Measurements from ENCODE around the gene GBP6.
"Not testable (repeated sequence)": the region's sequence is repeated elsewhere in the genome, so short reads cannot be mapped to it uniquely, and the experiment has no call there.

Gene GBP6

DNA sequence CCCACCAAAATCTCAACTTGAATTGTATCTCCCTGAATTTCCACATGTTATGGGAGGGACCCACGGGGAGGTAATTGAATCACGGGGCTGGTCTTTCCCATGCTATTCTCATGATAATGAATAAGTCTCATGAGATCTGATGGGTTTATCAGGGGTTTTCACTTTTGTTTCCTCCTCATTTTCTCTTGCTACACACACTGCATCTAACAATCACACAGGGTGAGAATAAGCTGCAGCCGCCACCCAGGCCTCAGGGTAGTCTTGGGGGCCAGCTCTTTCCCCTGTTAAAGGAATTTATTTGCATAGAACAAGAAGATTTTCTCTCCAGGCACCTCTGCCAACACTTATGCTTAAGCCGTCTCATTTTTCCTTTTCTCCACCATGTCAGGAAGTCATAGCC is 26.0 kb upstream of the GBP6 start:
- POLR2A ChIA-PET, result no interaction called here

GRCh38 chr1:89339039-89339438 is 24.8 kb upstream of the GBP6 start:
- TF ChIP-seq, protein P1, sequence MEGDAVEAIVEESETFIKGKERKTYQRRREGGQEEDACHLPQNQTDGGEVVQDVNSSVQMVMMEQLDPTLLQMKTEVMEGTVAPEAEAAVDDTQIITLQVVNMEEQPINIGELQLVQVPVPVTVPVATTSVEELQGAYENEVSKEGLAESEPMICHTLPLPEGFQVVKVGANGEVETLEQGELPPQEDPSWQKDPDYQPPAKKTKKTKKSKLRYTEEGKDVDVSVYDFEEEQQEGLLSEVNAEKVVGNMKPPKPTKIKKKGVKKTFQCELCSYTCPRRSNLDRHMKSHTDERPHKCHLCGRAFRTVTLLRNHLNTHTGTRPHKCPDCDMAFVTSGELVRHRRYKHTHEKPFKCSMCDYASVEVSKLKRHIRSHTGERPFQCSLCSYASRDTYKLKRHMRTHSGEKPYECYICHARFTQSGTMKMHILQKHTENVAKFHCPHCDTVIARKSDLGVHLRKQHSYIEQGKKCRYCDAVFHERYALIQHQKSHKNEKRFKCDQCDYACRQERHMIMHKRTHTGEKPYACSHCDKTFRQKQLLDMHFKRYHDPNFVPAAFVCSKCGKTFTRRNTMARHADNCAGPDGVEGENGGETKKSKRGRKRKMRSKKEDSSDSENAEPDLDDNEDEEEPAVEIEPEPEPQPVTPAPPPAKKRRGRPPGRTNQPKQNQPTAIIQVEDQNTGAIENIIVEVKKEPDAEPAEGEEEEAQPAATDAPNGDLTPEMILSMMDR (IDR thresholded peaks at IDR 0.05; ENCODE audit: insufficient read depth, low read length, missing control alignments), result no peak
- DNase-seq (ENCODE audit: low read depth, low spot score), result no peak
- H3K4me3 ChIP-seq (ENCODE audit: low read depth, low read length), result no peak overlapping the region
- POLR2A ChIA-PET, result no interaction called here
- CTCF ChIA-PET, result no interaction called here

More for the DNA sequence above, 26.0 kb upstream of the GBP6 start:
- CTCF ChIA-PET, result no interaction called here
- DNase-seq (ENCODE audit: low read depth, low spot score), result no peak
- H3K4me3 ChIP-seq (ENCODE audit: low read depth, low read length), result no peak overlapping the region
- TF ChIP-seq, protein P1 (IDR thresholded peaks at IDR 0.05; ENCODE audit: insufficient read depth, low read length, missing control alignments), result no peak

DNA sequence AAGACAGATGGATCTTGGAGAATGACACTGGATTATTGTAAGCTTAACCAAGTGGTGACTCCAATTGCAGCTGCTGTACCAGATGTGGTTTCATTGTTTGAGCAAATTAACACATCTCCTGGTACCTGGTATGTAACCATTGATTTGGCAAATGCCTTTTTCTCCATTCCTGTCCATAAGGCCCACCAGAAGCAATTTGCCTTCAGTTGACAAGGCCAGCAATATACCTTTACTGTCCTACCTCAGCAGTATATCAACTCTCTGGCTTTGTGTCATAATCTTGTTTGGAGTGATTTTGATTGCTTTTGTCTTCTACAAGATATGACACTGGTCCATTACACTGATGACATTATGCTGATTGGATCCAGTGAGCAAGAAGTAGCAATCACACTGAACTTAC is 18.4 kb upstream of the GBP6 start:
- H3K4me3 ChIP-seq (ENCODE audit: low read depth, low read length); DNase-seq (ENCODE audit: low read depth, low spot score); POLR2A ChIA-PET: not testable (repeated sequence)
- CTCF ChIA-PET, result interaction anchor here (1.7 kb wide), 1 partner anchor 13 kb away, joined by 7 read pairs; no protein-coding TSS in a partner anchor

- POLR2A ChIA-PET, result no interaction called here
- no peak for DNase-seq (ENCODE audit: low read depth, low spot score)
- TF ChIP-seq, protein P1 (IDR thresholded peaks at IDR 0.05; ENCODE audit: insufficient read depth, low read length, missing control alignments), result no peak
- CTCF ChIA-PET, result no interaction called here
- no peak overlapping the region for H3K4me3 ChIP-seq (ENCODE audit: low read depth, low read length)
These were observed 16.6 kb upstream of the GBP6 start for GRCh38 chr1:89347296-89347695.

GRCh38 chr1:89350298-89350697 is 13.6 kb upstream of the GBP6 start:
- no peak for DNase-seq (ENCODE audit: low read depth, low spot score)
- TF ChIP-seq, protein P1 (IDR thresholded peaks at IDR 0.05; ENCODE audit: insufficient read depth, low read length, missing control alignments), result no peak
- ChIA-PET POLR2A (no interaction called here), CTCF (interaction anchor here (0.9 kb wide), 1 partner anchor 8 kb away, joined by 3 read pairs; no protein-coding TSS in a partner anchor)
- no peak overlapping the region for H3K4me3 ChIP-seq (ENCODE audit: low read depth, low read length)

DNA sequence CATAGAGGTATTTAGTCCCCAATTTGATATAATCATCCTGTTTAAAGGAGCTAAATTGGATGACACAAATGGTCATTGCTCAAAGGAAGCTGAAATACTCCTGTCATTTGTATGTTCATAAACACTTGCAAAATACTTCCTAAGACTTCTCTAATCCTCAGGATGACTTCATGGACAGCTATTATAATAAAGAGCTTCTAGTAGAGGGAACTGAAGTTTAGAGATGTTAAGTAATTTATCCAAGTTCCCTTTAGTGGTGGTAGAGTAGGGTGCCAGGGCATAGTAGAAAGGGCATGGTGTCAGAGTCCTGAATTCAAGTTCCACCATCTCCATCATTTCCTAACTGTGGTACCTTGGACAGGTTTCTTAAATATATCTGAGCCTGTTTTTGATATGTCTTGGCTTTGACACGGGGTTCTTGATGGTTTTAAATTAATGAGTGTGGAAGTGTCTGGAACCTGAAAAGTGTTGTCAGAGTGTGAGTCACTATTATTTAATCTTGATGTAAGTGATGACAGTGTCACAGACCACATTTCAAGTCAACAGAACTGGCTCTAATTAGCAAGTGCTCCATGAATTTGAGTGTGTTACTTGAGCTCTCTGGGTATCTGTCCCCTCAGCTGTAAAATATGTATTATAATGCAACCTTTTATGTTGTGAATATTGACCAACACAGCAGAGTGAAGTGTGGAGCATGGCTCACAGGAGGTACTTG is 12.1 kb upstream of the GBP6 start:
- ChIA-PET CTCF (no interaction called here), POLR2A (no interaction called here)
- no peak for DNase-seq (ENCODE audit: low read depth, low spot score)
- H3K4me3 ChIP-seq (ENCODE audit: low read depth, low read length), result no peak overlapping the region
- TF ChIP-seq, protein P1 (IDR thresholded peaks at IDR 0.05; ENCODE audit: insufficient read depth, low read length, missing control alignments), result no peak

GRCh38 chr1:89352421-89352820 is 11.4 kb upstream of the GBP6 start:
- H3K4me3 ChIP-seq (ENCODE audit: low read depth, low read length), result no peak overlapping the region
- POLR2A ChIA-PET, result no interaction called here
- CTCF ChIA-PET, result no interaction called here
- TF ChIP-seq, protein P1 (IDR thresholded peaks at IDR 0.05; ENCODE audit: insufficient read depth, low read length, missing control alignments), result no peak
- DNase-seq (ENCODE audit: low read depth, low spot score), result no peak

All from AG04449 (cell line).